Body of pancreas (tissue), 4 donors: ENCODE results near the gene CPT1B. TPM values are rescaled to one million over a fixed set of nuclear protein-coding genes. Genes with fewer than 3 reads are reported as not detected.

Source experiments
- ATAC-seq: fragments of 150-250 bp; one replicate; pipeline ENCODE4 v1.9.1; 2016
- DNase-seq, 4 donors: peaks; one replicate each; pipeline ENCODE4 v3.0.0-alpha.2; 2019
- H3K27ac ChIP-seq, 4 donors: fragments of 200-600 bp; sonication (generic); 1 replicate in 3 of 4; 2 replicates in 1 of 4; pipeline versions ENCODE4 v1.5.1 to v1.6.1; 2016 to 2019; ENCODE audit warnings: mild to moderate bottlenecking in 1 of 4, mixed read lengths in 1 of 4, moderate library complexity in 1 of 4
- H3K27me3 ChIP-seq, 2 donors: fragments of 200-600 bp; sonication (generic); one replicate each; pipeline ENCODE4 v1.6.0; 2016; ENCODE audit warnings: mild to moderate bottlenecking in 1 of 2
- H3K36me3 ChIP-seq, 2 donors: fragments of 200-600 bp; sonication (generic); replicated peaks in 1 of 2; 2 replicates each; pipeline ENCODE4 v1.5.1; 2016; ENCODE audit warnings: low read depth in 2 of 2; ENCODE audit not compliant: insufficient read depth in 1 of 2
- H3K4me1 ChIP-seq: fragments of 200-600 bp; sonication (generic); one replicate; pipeline ENCODE4 v1.6.0; 2016
- H3K4me3 ChIP-seq, 2 donors: fragments of 200-600 bp; sonication (generic); 1 replicate in 1 of 2; 2 replicates in 1 of 2; pipeline ENCODE4 v1.5.1; 2016 to 2019
- H3K9me3 ChIP-seq, 3 donors: fragments of 200-600 bp; sonication (generic); 1 replicate in 2 of 3; 2 replicates in 1 of 3; pipeline ENCODE4 v1.5.1; 2016
- POLR2A ChIP-seq, 3 donors: fragments of 450-650 bp; IDR thresholded peaks; one replicate each; pipeline ENCODE4 v1.6.1; 2016; ENCODE audit warnings: antibody characterized with exemption in 3 of 3, mild to moderate bottlenecking in 2 of 3
- WGBS, 2 donors: methylation state at CpG; one replicate each; pipeline ENCODE4 v1.1.5; 2017; 5-methylcytosine and 5-hydroxymethylcytosine counted together
- intact Hi-C: fragments of 100-400 bp; cut with DNase I; formaldehyde crosslinking; loops from one replicate; pipeline ENCODE4 v1.15.1; 2023
- total RNA-seq, 2 donors: library from RNA; depleted of rRNA; stranded (reverse); fragments of >200 nt; gene quantifications; one replicate each; pipeline ENCODE4 v1.1.0, GENCODE V29; 2016
- TF ChIP-seq, protein P1 (sequence below), 7 experiments: fragments of 450-650 bp in 4 of 7; fragments of 200-600 bp in 3 of 7; sonication (generic) in 3 of 7; IDR thresholded peaks; one replicate each; pipeline ENCODE4 v1.5.1; 2016 to 2019; ENCODE audit warnings: antibody characterized with exemption in 7 of 7

The CPT1B gene
- total RNA-seq, 2 donors from 2014 or later = 8.3 to 34.9 TPM

DNA sequence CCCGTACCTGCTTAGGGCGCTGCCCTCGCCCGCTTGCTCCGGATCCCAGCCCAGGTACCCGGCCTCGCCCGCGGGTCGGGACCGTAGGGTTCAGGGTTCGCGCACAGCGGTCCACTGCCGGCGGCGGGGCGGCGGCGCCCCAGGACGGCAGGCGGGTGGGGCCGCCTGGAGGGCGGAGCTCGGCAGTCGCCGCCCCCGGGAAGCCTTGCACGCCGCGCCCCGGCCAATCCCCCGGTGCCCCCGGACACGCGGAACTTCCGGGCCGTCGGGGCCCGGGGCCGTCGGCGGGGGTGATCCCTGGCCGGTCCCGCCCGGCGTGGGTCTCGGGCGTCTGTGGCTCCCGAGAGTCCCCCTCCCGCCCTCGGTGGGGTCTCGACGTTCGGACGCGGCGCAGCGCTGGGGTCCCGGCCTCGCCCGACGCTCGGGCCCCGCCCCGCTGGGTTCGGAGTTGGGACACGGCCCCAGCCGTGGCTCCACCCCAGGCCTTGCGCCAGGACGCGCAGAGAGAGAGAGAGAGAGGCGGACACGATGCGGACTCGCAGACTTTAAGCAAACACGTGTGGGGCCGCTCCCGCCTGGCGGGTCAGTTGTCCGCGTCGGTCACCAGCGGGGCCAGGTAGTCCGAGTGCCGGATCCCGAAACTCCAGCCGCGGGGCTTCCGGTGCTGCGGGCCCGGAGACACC, 48.2 kb downstream of the CPT1B start, which contains the start of gene TYMP:
TYMP (minus strand) TSS at position 116 of the 683 bp plus-strand sequence. CDS start 303 bp downstream, outside the sequence.
- DNase-seq (peak; percentile 63 to 80 (median 72)), ATAC-seq (peak; percentile 17)
- intact Hi-C loops = no loop called here
- 3% methylated on average over 74 of the region's 92 CpGs; no CpG with 5 or more reads in 1 of the 2 donors for WGBS, 2 donors
- Histone ChIP-seq H3K36me3 (no peaks in the 10 kb centered on the region), H3K4me1 (peaks cover 56% of the 10 kb centered on the region), H3K27ac (peak within 1 kb of the TSS; percentile 70 to 90 (median 82)), H3K27me3 (peaks cover 0 to 21% of the 10 kb centered on the region in 2 donors), H3K9me3 (no peaks in the 10 kb centered on the region), H3K4me3 (no peak within 1 kb of the TSS)
- TF ChIP-seq, protein P1, sequence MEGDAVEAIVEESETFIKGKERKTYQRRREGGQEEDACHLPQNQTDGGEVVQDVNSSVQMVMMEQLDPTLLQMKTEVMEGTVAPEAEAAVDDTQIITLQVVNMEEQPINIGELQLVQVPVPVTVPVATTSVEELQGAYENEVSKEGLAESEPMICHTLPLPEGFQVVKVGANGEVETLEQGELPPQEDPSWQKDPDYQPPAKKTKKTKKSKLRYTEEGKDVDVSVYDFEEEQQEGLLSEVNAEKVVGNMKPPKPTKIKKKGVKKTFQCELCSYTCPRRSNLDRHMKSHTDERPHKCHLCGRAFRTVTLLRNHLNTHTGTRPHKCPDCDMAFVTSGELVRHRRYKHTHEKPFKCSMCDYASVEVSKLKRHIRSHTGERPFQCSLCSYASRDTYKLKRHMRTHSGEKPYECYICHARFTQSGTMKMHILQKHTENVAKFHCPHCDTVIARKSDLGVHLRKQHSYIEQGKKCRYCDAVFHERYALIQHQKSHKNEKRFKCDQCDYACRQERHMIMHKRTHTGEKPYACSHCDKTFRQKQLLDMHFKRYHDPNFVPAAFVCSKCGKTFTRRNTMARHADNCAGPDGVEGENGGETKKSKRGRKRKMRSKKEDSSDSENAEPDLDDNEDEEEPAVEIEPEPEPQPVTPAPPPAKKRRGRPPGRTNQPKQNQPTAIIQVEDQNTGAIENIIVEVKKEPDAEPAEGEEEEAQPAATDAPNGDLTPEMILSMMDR (IDR thresholded peaks at IDR 0.05) = no peak
- peak; percentile 16 to 43 (median 31) for TF ChIP-seq POLR2A (IDR thresholded peaks at IDR 0.05)

DNA sequence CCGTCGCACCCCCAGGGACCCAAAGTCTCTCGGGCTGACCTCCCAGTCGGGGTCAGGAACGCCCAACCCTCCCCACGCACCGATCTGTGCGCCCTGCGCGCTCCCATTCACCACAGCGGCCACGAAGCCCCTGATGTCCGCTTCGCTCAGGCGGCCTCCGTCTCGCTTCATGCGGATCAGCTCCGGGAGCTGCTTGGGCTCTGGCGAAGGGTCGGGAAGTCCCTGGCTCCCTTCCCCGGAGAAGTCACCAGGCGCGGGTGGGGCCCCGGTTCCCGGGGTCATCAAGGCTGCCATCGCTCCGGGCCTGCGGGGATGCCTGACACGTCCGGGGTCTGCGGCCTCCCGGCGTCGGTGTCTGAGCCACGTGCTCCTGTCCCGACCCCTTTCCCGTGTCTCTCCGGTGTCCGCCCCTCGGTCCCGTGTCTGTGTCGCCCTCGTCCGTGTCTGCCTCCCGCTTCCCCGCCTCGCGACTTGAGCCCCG, 48.8 kb downstream of the CPT1B start:
- TF ChIP-seq POLR2A (IDR thresholded peaks at IDR 0.05) = peak in 1 of 3 donors; percentile 18
- TF ChIP-seq, protein P1 (IDR thresholded peaks at IDR 0.05) = no peak
- H3K27ac ChIP-seq = peak overlapping the region; percentile 70 to 90 (median 82)
- no peak for ATAC-seq
- H3K36me3 ChIP-seq = no peaks in the 10 kb centered on the region
- intact Hi-C loops = no loop called here
- peaks cover 61% of the 10 kb centered on the region for H3K4me1 ChIP-seq
- 18 to 60% methylated on average over 2 to 50 of the region's 50 CpGs for WGBS, 2 donors
- H3K4me3 ChIP-seq = no peak overlapping the region
- DNase-seq = no peak
- H3K27me3 ChIP-seq = peaks cover 0 to 21% of the 10 kb centered on the region in 2 donors
- H3K9me3 ChIP-seq = no peaks in the 10 kb centered on the region

DNA sequence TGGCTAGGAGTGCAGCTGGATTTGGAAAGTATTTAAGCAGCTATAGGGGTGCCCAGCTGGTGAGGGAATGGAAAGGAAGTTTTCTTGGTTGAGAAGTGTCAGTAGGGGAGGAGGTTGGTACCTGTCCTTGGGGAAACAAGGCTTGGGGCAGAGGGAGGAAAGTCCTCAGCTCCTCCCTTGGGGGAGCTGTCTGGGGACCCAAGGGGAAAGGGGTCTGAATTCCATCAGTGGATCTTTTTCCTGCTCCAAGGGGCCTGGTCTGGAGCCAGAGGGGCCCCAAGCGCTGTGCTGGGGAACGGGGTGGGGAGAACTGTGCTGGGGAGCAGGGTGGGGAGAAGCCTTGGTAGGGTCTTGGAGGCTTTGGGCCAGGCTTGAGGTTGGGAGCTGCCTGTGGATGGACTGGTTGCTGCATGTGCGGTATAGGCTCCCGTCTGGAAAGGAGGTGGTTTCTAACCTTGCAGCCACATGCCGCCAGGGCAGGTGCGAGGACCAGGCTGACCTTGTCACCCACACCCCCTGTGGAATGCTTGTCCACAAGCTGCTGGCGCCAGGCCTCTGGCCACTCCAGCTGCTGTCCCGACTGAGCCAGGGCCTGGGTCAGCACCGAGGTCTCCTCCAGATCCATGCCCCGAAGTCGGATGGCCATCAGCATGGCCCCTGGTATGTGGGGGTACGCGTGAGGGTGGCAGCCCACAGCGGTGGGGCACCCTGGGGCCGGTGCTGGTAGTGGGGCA, 49.4 kb downstream of the CPT1B start:
- peaks cover 0 to 21% of the 10 kb centered on the region in 2 donors for H3K27me3 ChIP-seq
- no peak for TF ChIP-seq POLR2A (IDR thresholded peaks at IDR 0.05)
- TF ChIP-seq, protein P1 (IDR thresholded peaks at IDR 0.05) = no peak
- no peaks in the 10 kb centered on the region for H3K36me3 ChIP-seq
- ATAC-seq = no peak
- peaks cover 68% of the 10 kb centered on the region for H3K4me1 ChIP-seq
- no peaks in the 10 kb centered on the region for H3K9me3 ChIP-seq
- peak overlapping the region in 2 of 4 donors; percentile 85 to 90 for H3K27ac ChIP-seq
- no peak for DNase-seq
- H3K4me3 ChIP-seq = no peak overlapping the region
- intact Hi-C loops = no loop called here
- 54 to 70% methylated on average over 8 to 14 of the region's 15 CpGs for WGBS, 2 donors

DNA sequence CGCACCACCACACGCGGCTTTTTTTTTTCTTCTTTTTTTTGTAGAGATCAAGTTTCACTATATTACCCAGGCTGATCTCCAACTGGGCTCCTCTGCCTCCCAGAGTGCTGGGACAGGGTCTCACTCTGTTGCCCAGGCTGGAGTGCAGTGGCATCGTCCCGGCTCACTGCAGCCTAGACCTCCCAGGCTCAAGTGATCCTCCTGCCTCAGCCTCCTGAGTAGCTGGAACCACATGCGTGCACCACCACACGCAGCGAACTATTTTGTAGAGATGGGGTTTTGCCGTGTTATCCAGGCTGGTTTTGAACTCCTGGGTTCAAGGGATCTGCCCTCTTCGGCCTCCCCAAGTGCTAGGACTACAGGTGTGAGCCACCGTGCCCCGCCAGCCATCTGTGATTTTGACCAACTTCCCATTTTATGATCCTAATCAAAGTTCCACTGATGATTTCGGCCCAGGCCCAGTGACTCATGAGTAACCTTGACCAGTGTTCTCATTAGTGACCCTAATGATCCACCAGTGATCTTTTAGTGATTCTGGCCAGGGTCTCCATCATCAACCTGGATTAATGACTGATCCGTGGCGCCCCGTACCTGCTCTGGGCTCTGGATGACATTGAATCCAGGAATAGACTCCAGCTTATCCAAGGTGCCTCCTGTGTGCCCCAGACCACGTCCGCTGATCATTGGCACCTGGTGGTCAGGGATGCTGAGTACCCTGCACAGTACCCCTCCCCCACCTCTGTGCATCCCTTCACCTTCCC, 50.1 kb downstream of the CPT1B start:
- 85 to 89% methylated on average over 17 to 18 of the region's 18 CpGs for WGBS, 2 donors
- H3K27me3 ChIP-seq = peaks cover 0 to 21% of the 10 kb centered on the region in 2 donors
- no peak for DNase-seq
- TF ChIP-seq POLR2A (IDR thresholded peaks at IDR 0.05) = no peak
- TF ChIP-seq, protein P1 (IDR thresholded peaks at IDR 0.05) = no peak
- intact Hi-C loops = no loop called here
- H3K4me1 ChIP-seq = peaks cover 69% of the 10 kb centered on the region
- H3K36me3 ChIP-seq = peaks cover 0 to 4% of the 10 kb centered on the region in 2 donors
- no peaks in the 10 kb centered on the region for H3K9me3 ChIP-seq
- ATAC-seq = no peak
- H3K4me3 ChIP-seq = no peak overlapping the region
- peak overlapping the region in 2 of 4 donors; percentile 85 to 90 for H3K27ac ChIP-seq
